Mucosa of rectum (tissue), 2 donors: Measurements from ENCODE around the gene OTUD4.

Experiments
- H3K27ac ChIP-seq, 2 donors: one replicate each; pipeline ENCODE4 v1.7.0; 2013; ENCODE audit warnings: inconsistent platforms in 2 of 2, low read depth in 2 of 2, low read length in 2 of 2
- H3K27me3 ChIP-seq, 2 donors: one replicate each; pipeline ENCODE4 v1.7.0; 2013; ENCODE audit warnings: low read length in 2 of 2; ENCODE audit not compliant: control insufficient read depth in 2 of 2, insufficient read depth in 2 of 2
- H3K36me3 ChIP-seq, 2 donors: one replicate each; pipeline ENCODE4 v1.7.0; 2013; ENCODE audit warnings: low read length in 2 of 2; ENCODE audit not compliant: control insufficient read depth in 2 of 2, insufficient read depth in 2 of 2
- H3K4me1 ChIP-seq, 2 donors: one replicate each; pipeline ENCODE4 v1.7.0; 2013; ENCODE audit warnings: low read length in 2 of 2, mild to moderate bottlenecking in 1 of 2; ENCODE audit not compliant: control insufficient read depth in 2 of 2, insufficient read depth in 2 of 2
- H3K4me3 ChIP-seq, 2 donors: one replicate each; pipeline ENCODE4 v1.7.0; 2013; ENCODE audit warnings: low read length in 2 of 2
- H3K9ac ChIP-seq, 2 donors: one replicate each; pipeline ENCODE4 v1.7.0; 2013; ENCODE audit warnings: low read length in 2 of 2, low read depth in 1 of 2, mild to moderate bottlenecking in 1 of 2
- H3K9me3 ChIP-seq, 2 donors: one replicate each; pipeline ENCODE4 v1.7.0; 2013; ENCODE audit warnings: low read length in 2 of 2; ENCODE audit not compliant: control insufficient read depth in 2 of 2
- donor health status: healthy.
- donor health status: Normal muscosa, but diverticular disease.

The OTUD4 gene

GRCh38 chr4:145203410-145203809 is 23.0 kb upstream of the OTUD4 start:
- H3K9me3 ChIP-seq = no peaks in the 10 kb centered on the region
- H3K4me3 ChIP-seq = no peak overlapping the region
- H3K27me3 ChIP-seq = no peaks in the 10 kb centered on the region
- H3K27ac ChIP-seq = no peak overlapping the region
- no peaks in the 10 kb centered on the region for H3K36me3 ChIP-seq
- no peak overlapping the region for H3K9ac ChIP-seq
- no peaks in the 10 kb centered on the region for H3K4me1 ChIP-seq

- Histone ChIP-seq H3K9me3 (no peaks in the 10 kb centered on the region), H3K4me1 (no peaks in the 10 kb centered on the region), H3K4me3 (no peak overlapping the region), H3K9ac (no peak overlapping the region), H3K27ac (no peak overlapping the region), H3K27me3 (no peaks in the 10 kb centered on the region), H3K36me3 (no peaks in the 10 kb centered on the region)
Observed at GRCh38 chr4:145200366-145200765, 20.0 kb upstream of the OTUD4 start.

- Histone ChIP-seq H3K9ac (no peak overlapping the region), H3K9me3 (no peaks in the 10 kb centered on the region), H3K36me3 (no peaks in the 10 kb centered on the region), H3K4me3 (no peak overlapping the region), H3K27ac (no peak overlapping the region), H3K27me3 (no peaks in the 10 kb centered on the region), H3K4me1 (no peaks in the 10 kb centered on the region)
Observed at GRCh38 chr4:145199051-145199716, 18.8 kb upstream of the OTUD4 start.

GRCh38 chr4:145196747-145197146 is 16.4 kb upstream of the OTUD4 start:
- Histone ChIP-seq H3K36me3 (no peaks in the 10 kb centered on the region), H3K27ac (no peak overlapping the region), H3K4me3 (no peak overlapping the region), H3K27me3 (no peaks in the 10 kb centered on the region), H3K9me3 (no peaks in the 10 kb centered on the region), H3K4me1 (no peaks in the 10 kb centered on the region), H3K9ac (no peak overlapping the region)

- Histone ChIP-seq H3K27me3 (no peaks in the 10 kb centered on the region), H3K36me3 (no peaks in the 10 kb centered on the region), H3K9me3 (no peaks in the 10 kb centered on the region), H3K4me3 (no peak overlapping the region), H3K9ac (no peak overlapping the region), H3K4me1 (no peaks in the 10 kb centered on the region), H3K27ac (no peak overlapping the region)
Observed at GRCh38 chr4:145195167-145195952, 15.0 kb upstream of the OTUD4 start.

GRCh38 chr4:145189981-145190380 is 9.6 kb upstream of the OTUD4 start:
- Histone ChIP-seq H3K36me3 (no peaks in the 10 kb centered on the region), H3K4me1 (no peaks in the 10 kb centered on the region), H3K27me3 (no peaks in the 10 kb centered on the region)

GRCh38 chr4:145186729-145187128 is 6.3 kb upstream of the OTUD4 start:
- Histone ChIP-seq H3K4me1 (no peaks in the 10 kb centered on the region), H3K27me3 (no peaks in the 10 kb centered on the region), H3K27ac (no peak overlapping the region), H3K9ac (no peak overlapping the region), H3K36me3 (no peaks in the 10 kb centered on the region), H3K4me3 (no peak overlapping the region), H3K9me3 (no peaks in the 10 kb centered on the region)

More at GRCh38 chr4:145189981-145190380, 9.6 kb upstream of the OTUD4 start:
- Histone ChIP-seq H3K4me3 (no peak overlapping the region), H3K27ac (no peak overlapping the region), H3K9me3 (no peaks in the 10 kb centered on the region), H3K9ac (no peak overlapping the region)

GRCh38 chr4:145183581-145183980 is 3.2 kb upstream of the OTUD4 start:
- no peaks in the 10 kb centered on the region for H3K36me3 ChIP-seq

GRCh38 chr4:145183023-145183422 is 2.6 kb upstream of the OTUD4 start:
- Histone ChIP-seq H3K36me3 (no peaks in the 10 kb centered on the region), H3K9me3 (no peaks in the 10 kb centered on the region), H3K27ac (no peak overlapping the region), H3K4me3 (no peak overlapping the region), H3K27me3 (no peaks in the 10 kb centered on the region), H3K4me1 (peaks cover 8 to 11% of the 10 kb centered on the region in 2 donors), H3K9ac (no peak overlapping the region)

More at GRCh38 chr4:145183581-145183980, 3.2 kb upstream of the OTUD4 start:
- H3K9me3 ChIP-seq = no peaks in the 10 kb centered on the region
- peaks cover 7% of the 10 kb centered on the region in 2 donors for H3K4me1 ChIP-seq
- no peak overlapping the region for H3K4me3 ChIP-seq
- H3K27ac ChIP-seq = no peak overlapping the region
- H3K9ac ChIP-seq = no peak overlapping the region
- no peaks in the 10 kb centered on the region for H3K27me3 ChIP-seq

- no peak overlapping the region for H3K9ac ChIP-seq
- no peak overlapping the region for H3K4me3 ChIP-seq
Observed at GRCh38 chr4:145182222-145182621, 1.8 kb upstream of the OTUD4 start.

More at GRCh38 chr4:145182222-145182621, 1.8 kb upstream of the OTUD4 start:
- H3K9me3 ChIP-seq = no peaks in the 10 kb centered on the region
- H3K27me3 ChIP-seq = no peaks in the 10 kb centered on the region
- H3K4me1 ChIP-seq = peaks cover 16 to 19% of the 10 kb centered on the region in 2 donors
- no peak overlapping the region for H3K27ac ChIP-seq
- H3K36me3 ChIP-seq = no peaks in the 10 kb centered on the region
